HG03442 (cell line): Measurements from ENCODE around the gene POFUT2.

Experiments
- ATAC-seq: cut with Tn5 transposase; IDR thresholded peaks from one replicate; pipeline ENCODE4 v1.9.1; 2021; ENCODE audit warnings: mild to moderate bottlenecking, moderate library complexity; ENCODE audit not compliant: unreplicated experiment

Gene POFUT2

GRCh38 chr21:45252448-45252925 lies 35.2 kb downstream of the POFUT2 start:
- no peak for ATAC-seq

DNA sequence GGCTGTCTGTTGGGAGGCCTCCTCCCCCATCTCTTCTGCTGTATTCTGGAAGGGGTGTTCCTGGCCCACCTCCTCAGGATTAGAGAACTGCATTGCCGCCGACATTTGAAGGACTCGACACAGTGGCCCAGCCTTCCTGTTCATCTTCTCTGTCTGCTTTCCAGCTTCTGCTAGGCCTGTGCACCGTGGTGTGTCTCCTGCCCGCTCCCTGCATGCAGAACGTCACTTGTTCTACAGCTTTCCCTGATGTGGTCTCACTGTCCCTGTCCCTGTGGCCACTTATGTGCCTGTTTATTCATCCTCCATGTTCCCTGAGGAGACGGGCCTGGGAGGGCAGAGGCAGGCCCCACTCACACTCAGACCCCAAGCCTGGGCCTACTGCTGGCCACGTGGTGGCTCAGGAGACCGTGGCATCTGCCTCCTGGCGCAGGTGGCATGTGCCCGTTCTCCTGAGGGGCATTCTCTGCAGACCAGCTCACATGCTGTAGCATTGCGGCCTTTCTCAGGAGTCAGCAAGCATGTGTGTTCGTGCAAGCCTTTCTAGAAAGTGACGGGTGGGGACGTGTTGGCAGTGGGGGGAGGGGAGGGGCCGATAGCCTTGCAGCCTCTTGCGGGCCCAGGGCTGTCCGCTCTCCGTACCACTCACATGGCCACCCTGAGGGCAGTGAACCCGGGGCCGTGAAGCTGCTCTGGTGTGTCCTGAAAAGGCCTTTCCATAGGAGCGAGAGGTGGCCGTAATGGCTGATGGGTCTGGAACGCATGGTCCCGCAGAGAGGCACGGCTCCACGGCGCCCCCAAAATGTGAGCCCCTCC lies 35.9 kb downstream of the POFUT2 start:
- ATAC-seq = no peak

DNA sequence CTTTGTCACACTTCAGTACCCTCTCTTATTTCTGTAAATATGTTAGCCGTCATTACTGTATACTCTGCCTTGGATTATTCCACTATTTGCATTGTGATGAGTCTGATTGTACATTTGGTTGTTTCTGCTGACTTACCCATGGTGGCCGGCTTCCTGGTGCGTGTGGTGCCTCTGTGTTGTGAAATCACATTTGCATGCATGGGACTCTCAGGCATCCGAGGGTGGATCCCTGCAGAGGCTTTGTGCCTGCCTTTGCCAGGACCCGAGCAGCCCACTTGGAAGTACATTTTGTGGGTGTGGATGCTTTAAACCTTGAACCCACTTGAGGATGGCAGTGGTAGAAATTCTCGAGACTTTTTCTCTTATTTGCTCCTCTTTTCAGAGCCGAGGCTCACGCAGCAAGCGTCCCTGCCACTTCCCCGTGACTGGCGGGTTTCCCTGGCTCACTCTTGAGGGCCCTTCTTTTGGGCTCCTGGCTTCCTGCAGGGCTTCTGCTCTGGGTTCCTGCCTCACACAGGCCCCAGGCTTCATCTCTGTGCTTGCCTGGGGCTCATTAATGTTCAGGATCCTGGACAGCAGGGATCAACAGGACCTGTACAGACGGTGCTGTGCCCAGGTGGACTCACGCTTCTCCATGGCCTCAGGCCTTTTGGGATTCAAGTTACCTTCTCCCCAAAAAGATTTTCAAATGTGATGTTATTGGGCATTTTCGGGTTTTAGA lies 36.6 kb downstream of the POFUT2 start:
- ATAC-seq = no peak

- no peak for ATAC-seq
Measured at GRCh38 chr21:45250272-45250671, 37.4 kb downstream of the POFUT2 start.

DNA sequence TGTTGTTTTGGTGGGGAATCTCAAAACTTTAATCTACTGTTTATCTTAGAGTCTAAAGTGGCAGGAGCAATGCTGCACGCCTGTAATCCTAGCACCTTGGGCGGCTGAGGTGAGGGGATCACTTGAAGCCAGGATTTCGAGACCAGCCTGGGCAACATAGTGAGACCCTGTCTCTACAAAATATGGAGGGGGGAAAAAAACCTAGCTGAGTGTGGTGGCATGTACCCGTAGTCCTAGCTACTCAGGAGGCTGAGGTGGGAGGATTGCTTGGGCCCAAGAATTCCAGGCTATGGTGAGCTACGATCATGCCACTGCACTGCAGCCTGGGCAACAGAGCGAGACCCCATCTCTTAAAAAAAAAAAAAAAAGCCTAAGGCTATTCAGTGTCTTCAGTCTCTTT lies 38.1 kb downstream of the POFUT2 start:
- ATAC-seq = no peak

DNA sequence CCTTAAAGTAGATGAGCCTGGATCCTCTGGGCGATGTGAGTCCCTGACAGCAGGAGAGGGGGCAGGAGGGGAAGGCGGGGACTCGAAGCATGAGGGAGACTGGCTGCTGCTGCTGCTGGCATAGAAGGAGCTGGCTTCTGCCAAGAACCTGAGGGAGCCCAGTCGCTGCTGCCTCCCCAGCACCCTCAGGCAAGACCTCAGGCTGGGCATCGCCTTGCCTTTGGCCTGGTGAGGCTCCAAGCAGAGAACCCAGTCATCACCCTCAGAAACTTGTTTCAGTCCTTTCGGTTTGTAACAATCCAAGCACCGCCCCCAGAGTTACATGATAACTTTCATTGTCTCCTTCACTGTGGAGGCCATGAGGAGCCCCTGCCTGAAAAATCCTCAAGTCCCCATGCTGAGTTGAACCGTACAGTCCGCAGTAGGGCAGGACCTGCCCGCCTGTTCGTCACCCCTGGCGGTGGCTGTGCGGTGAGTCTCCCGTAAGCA lies 38.8 kb downstream of the POFUT2 start:
- ATAC-seq = no peak

- no peak for ATAC-seq
Measured at GRCh38 chr21:45248301-45248892, 39.3 kb downstream of the POFUT2 start.

- ATAC-seq = no peak
Measured at GRCh38 chr21:45246386-45247320, 41.0 kb downstream of the POFUT2 start.

GRCh38 chr21:45244799-45245340 lies 42.8 kb downstream of the POFUT2 start:
- no peak for ATAC-seq

DNA sequence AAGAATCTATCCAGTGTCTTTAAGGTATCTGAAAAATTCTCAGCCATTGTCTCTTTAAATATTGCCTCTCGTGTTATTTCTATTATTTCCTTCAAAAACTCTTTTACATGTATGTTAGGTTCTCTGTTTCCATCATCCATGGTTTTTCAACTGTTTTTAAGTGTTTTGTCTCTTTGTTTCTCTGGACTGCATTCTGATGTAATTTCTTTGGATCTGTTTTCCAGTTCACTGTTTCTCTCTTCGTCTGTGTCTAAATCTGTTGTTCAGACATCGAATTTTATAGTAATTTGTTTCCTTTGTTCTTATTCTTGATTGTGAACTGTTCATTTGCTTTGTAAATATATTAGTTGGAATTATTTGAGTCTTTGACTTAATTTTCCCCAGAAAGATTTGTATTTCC lies 44.1 kb downstream of the POFUT2 start:
- ATAC-seq = no peak

- ATAC-seq = no peak
Measured at GRCh38 chr21:45241357-45241756, 46.3 kb downstream of the POFUT2 start.

DNA sequence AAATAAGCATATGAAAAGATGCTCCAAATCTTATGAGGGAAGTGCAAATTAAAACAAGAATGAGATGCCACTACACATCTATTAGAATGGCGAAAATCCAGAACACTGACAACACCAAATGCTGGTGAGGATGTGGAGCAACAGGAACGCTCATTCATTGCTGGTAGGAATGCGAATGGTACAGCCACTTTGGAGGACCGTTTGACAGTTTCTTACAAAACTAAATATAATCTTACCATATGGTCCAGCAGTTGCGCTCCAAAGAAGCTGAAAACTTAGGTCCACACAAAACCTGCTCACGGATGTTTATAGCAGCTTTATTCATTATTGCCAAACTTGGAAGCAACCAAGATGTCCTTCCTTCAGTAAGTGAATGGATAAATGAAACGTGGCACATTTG lies 50.3 kb downstream of the POFUT2 start:
- no peak for ATAC-seq

GRCh38 chr21:45236481-45236880 lies 51.2 kb downstream of the POFUT2 start:
- ATAC-seq = no peak

DNA sequence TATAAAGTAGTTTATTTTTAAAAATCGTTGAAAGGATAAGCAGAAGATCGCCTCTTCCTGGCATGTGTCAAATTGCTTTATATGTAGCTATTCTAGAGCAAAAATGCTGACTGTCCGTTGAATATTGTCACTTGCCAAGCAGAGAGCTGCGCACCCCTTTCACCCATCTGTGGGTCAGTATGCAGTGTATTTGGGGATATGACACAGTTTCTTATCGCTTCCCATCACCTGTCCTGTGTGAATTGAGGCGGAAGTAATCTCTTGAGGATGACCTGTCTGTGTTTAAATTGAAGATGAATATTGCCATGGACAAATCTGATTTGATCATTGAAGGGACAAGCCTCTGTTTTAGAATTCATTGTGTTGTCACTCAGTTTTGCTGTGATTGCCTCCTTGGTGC lies 52.2 kb downstream of the POFUT2 start:
- ATAC-seq = no peak

- ATAC-seq = no peak
Measured at GRCh38 chr21:45234965-45235364, 52.7 kb downstream of the POFUT2 start.

- no peak for ATAC-seq
Measured at GRCh38 chr21:45234127-45234526, 53.6 kb downstream of the POFUT2 start.

GRCh38 chr21:45231705-45232104 lies 56.0 kb downstream of the POFUT2 start:
- ATAC-seq = no peak

DNA sequence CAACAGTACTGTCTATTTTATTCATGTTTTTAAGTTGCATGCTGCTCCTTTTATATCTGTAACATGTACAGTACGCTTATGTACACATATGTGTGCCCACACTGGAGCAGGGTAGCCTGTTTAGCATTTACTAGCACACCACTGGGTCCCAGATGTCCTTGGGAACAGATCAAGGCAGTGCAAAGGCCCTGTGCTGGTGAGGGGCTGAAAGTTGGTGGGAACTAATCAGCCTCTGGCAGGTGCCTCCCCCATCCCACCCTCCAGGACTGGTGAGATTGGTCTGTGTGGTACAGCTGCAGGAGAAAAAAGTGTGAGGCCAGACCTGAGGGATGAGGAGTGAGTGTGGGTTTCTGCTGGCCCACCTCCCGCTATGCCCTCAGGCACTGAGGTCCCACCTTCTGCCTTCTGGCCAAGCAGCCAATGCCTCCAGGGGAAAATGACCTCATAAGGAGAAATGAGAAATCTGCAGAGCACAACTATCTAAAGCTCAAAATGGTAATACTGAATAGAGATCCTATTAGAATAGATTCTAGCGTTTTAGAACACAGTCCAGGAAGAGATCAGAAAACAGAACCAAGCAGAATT lies 58.9 kb downstream of the POFUT2 start:
- no peak for ATAC-seq

GRCh38 chr21:45228171-45228641 lies 59.5 kb downstream of the POFUT2 start:
- ATAC-seq = no peak

DNA sequence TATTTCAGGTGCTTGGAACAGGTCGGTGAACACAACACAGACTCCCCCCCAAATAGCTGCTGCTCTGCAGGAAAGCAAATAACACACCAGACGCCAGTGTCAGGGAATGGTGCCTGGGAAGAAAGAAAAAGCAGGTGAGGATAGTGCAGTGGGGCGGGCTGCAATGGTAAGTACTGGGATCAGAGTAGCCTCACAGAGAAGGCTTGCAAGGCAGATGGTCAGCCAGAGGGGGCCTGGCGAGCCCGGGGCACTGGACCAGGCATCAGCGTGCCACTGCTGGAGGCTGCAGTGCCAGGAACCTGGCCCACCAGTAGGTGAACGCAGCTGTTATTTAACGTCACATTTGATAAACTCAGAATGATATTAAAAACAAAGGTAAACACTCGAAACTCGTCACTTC lies 60.0 kb downstream of the POFUT2 start:
- ATAC-seq = no peak
